SK-N-SH (cell line): ENCODE measurements around the gene UBAP1L. TPM values are rescaled to one million over a fixed set of nuclear protein-coding genes. Genes with fewer than 3 reads are reported as not detected.

Experiments used
- CTCF ChIA-PET: fragments of 300-600, 350-600 bp; formaldehyde crosslinking; extraction: SDS; loops from one replicate; lab custom pipeline; 2021; lab: Yijun Ruan, JAX
- POLR2A ChIA-PET: fragments of 350-600 bp; sonication (Branson Sonifier 250); formaldehyde crosslinking; extraction: SDS; loops from one replicate; lab custom pipeline; 2020; ENCODE audit warnings: antibody characterized with exemption, inconsistent platforms; lab: Yijun Ruan, JAX
- DNase-seq: peaks from one replicate; pipeline ENCODE4 v3.0.0; 2012
- H2AFZ ChIP-seq: fragments of 200-600 bp; sonication (generic); 2 replicates; pipeline ENCODE4 v1.8.1; 2016; ENCODE audit warnings: antibody characterized with exemption, mild to moderate bottlenecking, low read depth
- H3F3A ChIP-seq: fragments of 200-600 bp; sonication (generic); replicated peaks from 2 replicates; pipeline ENCODE3; 2016; ENCODE audit warnings: antibody characterized with exemption, mild to moderate bottlenecking; ENCODE audit not compliant: insufficient read depth
- H3K27ac ChIP-seq, 2 experiments: fragments of 200-500 bp in 1 of 2; fragments of 200-600 bp in 1 of 2; sonication (Bioruptor generic) in 1 of 2; sonication (generic), shearing (Covaris generic) in 1 of 2; 2 replicates each; pipeline versions ENCODE4 v1.5.1 to v1.6.1; 2014 to 2016; ENCODE audit warnings: low read depth in 2 of 2, inconsistent platforms in 1 of 2, low read length in 1 of 2, mild to moderate bottlenecking in 1 of 2, mixed read lengths in 1 of 2
- H3K27me3 ChIP-seq: fragments of 200-600 bp; sonication (generic), shearing (Covaris generic); 2 replicates; pipeline ENCODE4 v1.6.1; 2016; ENCODE audit warnings: mixed run types; ENCODE audit not compliant: insufficient read depth
- H3K36me3 ChIP-seq, 2 experiments: fragments of 200-500 bp in 1 of 2; fragments of 200-600 bp in 1 of 2; sonication (Bioruptor generic) in 1 of 2; sonication (generic) in 1 of 2; replicated peaks in 1 of 2; 2 replicates each; pipeline versions ENCODE3 to v1.5.1; 2014 to 2016; ENCODE audit warnings: low read length in 1 of 2, mild to moderate bottlenecking in 1 of 2; ENCODE audit not compliant: insufficient read depth in 2 of 2, control insufficient read depth in 1 of 2
- H3K4me1 ChIP-seq, 2 experiments: fragments of 200-500 bp in 1 of 2; fragments of 200-600 bp in 1 of 2; sonication (Bioruptor generic) in 1 of 2; sonication (generic), shearing (Covaris generic) in 1 of 2; 2 replicates each; pipeline versions ENCODE4 v1.5.1 to v1.6.1; 2014 to 2016; ENCODE audit warnings: low read depth in 1 of 2, low read length in 1 of 2, mixed run types in 1 of 2; ENCODE audit not compliant: insufficient read depth in 2 of 2, control insufficient read depth in 1 of 2
- H3K4me2 ChIP-seq: fragments of 200-600 bp; sonication (generic), shearing (Covaris generic); 2 replicates; pipeline ENCODE4 v1.6.1; 2017; ENCODE audit warnings: mixed run types
- H3K4me3 ChIP-seq, 2 experiments: fragments of 200-500 bp in 1 of 2; fragments of 200-600 bp in 1 of 2; sonication (Bioruptor generic) in 1 of 2; sonication (generic), shearing (Covaris generic) in 1 of 2; 2 replicates each; pipeline versions ENCODE4 v1.5.1 to v1.8.1; 2014 to 2016; ENCODE audit warnings: low read depth in 2 of 2, inconsistent platforms in 1 of 2, low read length in 1 of 2, mild to moderate bottlenecking in 1 of 2, mixed read lengths in 1 of 2, moderate library complexity in 1 of 2
- H3K79me2 ChIP-seq: fragments of 200-600 bp; sonication (generic); 2 replicates; pipeline ENCODE4 v1.8.1; 2017; ENCODE audit warnings: mild to moderate bottlenecking; ENCODE audit not compliant: insufficient read depth
- H3K9ac ChIP-seq: fragments of 200-600 bp; sonication (generic); 2 replicates; pipeline ENCODE4 v1.6.1; 2017; ENCODE audit warnings: mixed run types
- H3K9me2 ChIP-seq: fragments of 200-600 bp; sonication (generic); 2 replicates; pipeline ENCODE4 v1.6.1; 2017; ENCODE audit warnings: mixed run types
- H3K9me3 ChIP-seq: fragments of 200-600 bp; sonication (generic); 2 replicates; pipeline ENCODE4 v1.6.1; 2017; ENCODE audit warnings: mixed run types, mild to moderate bottlenecking, moderate library complexity
- H4K20me1 ChIP-seq: fragments of 200-600 bp; sonication (generic); 2 replicates; pipeline ENCODE4 v1.6.1; 2017; ENCODE audit warnings: mild to moderate bottlenecking, mixed run types; ENCODE audit not compliant: insufficient read depth
- CHD2 ChIP-seq: fragments of 150-350 bp; IDR thresholded peaks from 2 replicates; pipeline ENCODE4 v1.6.1; 2018; ENCODE audit warnings: low read length; ENCODE audit not compliant: partially characterized antibody
- ELF1 ChIP-seq: IDR thresholded peaks from 2 replicates; pipeline ENCODE4 v1.4.0; 2012
- GABPA ChIP-seq: IDR thresholded peaks from 2 replicates; pipeline ENCODE4 v1.4.0; 2012; ENCODE audit warnings: low read depth, mild to moderate bottlenecking
- GATA2 ChIP-seq: sonication (generic); formaldehyde crosslinking; IDR thresholded peaks from 2 replicates; pipeline ENCODE4 v1.5.0; 2020; ENCODE audit warnings: mild to moderate bottlenecking, missing genetic modification reagents
- MEF2A ChIP-seq: IDR thresholded peaks from 2 replicates; pipeline ENCODE4 v1.4.0; 2012; ENCODE audit warnings: low read depth, borderline replicate concordance
- MXI1 ChIP-seq: IDR thresholded peaks from 2 replicates; pipeline ENCODE4 v1.6.1; 2012; ENCODE audit warnings: mild to moderate bottlenecking, low read depth, low read length, improper control_type of control experiment
- NFIC ChIP-seq: IDR thresholded peaks from 2 replicates; pipeline ENCODE4 v1.4.0; 2012; ENCODE audit warnings: borderline replicate concordance
- NRF1 ChIP-seq: IDR thresholded peaks from 2 replicates; pipeline ENCODE4 v1.6.1; 2012; ENCODE audit warnings: low read depth, mild to moderate bottlenecking, low read length
- POLR2AphosphoS5 ChIP-seq: IDR thresholded peaks from 2 replicates; pipeline ENCODE4 v1.6.1; 2012; ENCODE audit warnings: low read depth, low read length
- RCOR1 ChIP-seq: fragments of 150-350 bp; IDR thresholded peaks from 2 replicates; pipeline ENCODE4 v1.6.1; 2017; ENCODE audit warnings: antibody characterized with exemption, low read length
- SMC3 ChIP-seq: IDR thresholded peaks from 2 replicates; pipeline ENCODE4 v1.6.1; 2012; ENCODE audit warnings: low read depth, low read length, improper control_type of control experiment
- TAF1 ChIP-seq: IDR thresholded peaks from 2 replicates; pipeline ENCODE4 v1.6.1; 2012; ENCODE audit warnings: low read depth, mild to moderate bottlenecking, low read length, moderate library complexity, borderline replicate concordance
- TEAD4 ChIP-seq: IDR thresholded peaks from 2 replicates; pipeline ENCODE4 v1.4.0; 2012; ENCODE audit warnings: mild to moderate bottlenecking, borderline replicate concordance; ENCODE audit not compliant: insufficient read depth
- WGBS: methylation state at CpG from one replicate; pipeline ENCODE4 v1.1.6; 2017; ENCODE audit warnings: low lambda C conversion rate; 5-methylcytosine and 5-hydroxymethylcytosine counted together
- polyA plus RNA-seq, 3 experiments: library from polyadenylated mRNA; depleted of rRNA; stranded (reverse); fragments of >200 nt; gene quantifications; 2 replicates each; pipeline ENCODE4 v1.2.3, GENCODE V29; 2012
- TF ChIP-seq, protein P1 (sequence below): fragments of 150-350 bp; IDR thresholded peaks from 2 replicates; pipeline ENCODE4 v1.6.1; 2017; ENCODE audit warnings: antibody characterized with exemption, low read length, low read depth, borderline replicate concordance
- TF ChIP-seq, protein P2 (sequence below): fragments of 150-350 bp; IDR thresholded peaks from 2 replicates; pipeline ENCODE4 v1.6.1; 2016; ENCODE audit warnings: mild to moderate bottlenecking, low read depth, low read length
- TF ChIP-seq, protein P3 (sequence below): IDR thresholded peaks from 2 replicates; pipeline ENCODE4 v1.4.0; 2012; ENCODE audit warnings: low read depth
- TF ChIP-seq, protein P4 (sequence below): IDR thresholded peaks from 2 replicates; pipeline ENCODE4; 2012

The UBAP1L gene
- polyA plus RNA-seq, 1 of the 3 experiments (the other 2 are of a cell fraction) = 1.8 TPM

DNA sequence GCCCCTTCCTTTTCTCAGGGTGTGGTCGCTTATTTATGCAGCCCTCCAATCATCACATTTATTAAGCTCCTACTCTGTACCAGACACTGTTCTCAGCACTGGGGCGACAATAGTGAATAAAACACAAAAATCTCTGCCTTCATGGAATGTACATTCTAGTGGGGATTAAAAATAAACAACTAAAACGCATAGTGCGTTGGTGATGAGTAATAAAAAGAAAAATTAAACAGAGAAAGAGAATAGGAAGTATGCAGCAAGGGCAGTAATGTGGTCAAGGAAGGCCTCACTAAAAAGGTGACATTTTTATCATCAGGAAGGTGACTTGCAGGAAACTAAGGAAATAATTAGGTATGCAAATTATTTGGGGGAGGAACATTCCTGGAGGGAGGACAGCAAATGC lies 64.7 kb downstream of the UBAP1L start:
- ChIA-PET POLR2A (no interaction called here), CTCF (interaction anchor here (1.0 to 9.3 kb wide), 6 partner anchors 15 to 322 kb away, joined by 3 to 109 read pairs (median 46); partner anchors contain the start of gene RASL12)
- Histone ChIP-seq H4K20me1 (no peaks in the 10 kb centered on the region), H3K27ac (no peak overlapping the region), H3K27me3 (no peaks in the 10 kb centered on the region), H3K4me1 (peaks cover 0 to 12% of the 10 kb centered on the region in 2 experiments; a peak in 1 of 4 replicates), H3K79me2 (no peaks in the 10 kb centered on the region), H3K4me3 (no peak overlapping the region), H3K9ac (no peak overlapping the region), H3K4me2 (no peak overlapping the region), H3K9me2 (no peaks in the 10 kb centered on the region), H2AFZ (no peak overlapping the region), H3K9me3 (no peaks in the 10 kb centered on the region), H3F3A (no peaks in the 10 kb centered on the region), H3K36me3 (no peaks in the 10 kb centered on the region)
- no peak for DNase-seq
- 81% methylated on average over 4 of the region's 4 CpGs for WGBS
- no peak for TF ChIP-seq POLR2AphosphoS5
- TF ChIP-seq ELF1 = no peak
- TF ChIP-seq GABPA = no peak
- no peak for TF ChIP-seq MXI1
- no peak for TF ChIP-seq GATA2 (CRISPR knock-in tag)
- no peak for TF ChIP-seq RCOR1
- TF ChIP-seq, protein P1, sequence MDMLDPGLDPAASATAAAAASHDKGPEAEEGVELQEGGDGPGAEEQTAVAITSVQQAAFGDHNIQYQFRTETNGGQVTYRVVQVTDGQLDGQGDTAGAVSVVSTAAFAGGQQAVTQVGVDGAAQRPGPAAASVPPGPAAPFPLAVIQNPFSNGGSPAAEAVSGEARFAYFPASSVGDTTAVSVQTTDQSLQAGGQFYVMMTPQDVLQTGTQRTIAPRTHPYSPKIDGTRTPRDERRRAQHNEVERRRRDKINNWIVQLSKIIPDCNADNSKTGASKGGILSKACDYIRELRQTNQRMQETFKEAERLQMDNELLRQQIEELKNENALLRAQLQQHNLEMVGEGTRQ = no peak
- TF ChIP-seq, protein P2, sequence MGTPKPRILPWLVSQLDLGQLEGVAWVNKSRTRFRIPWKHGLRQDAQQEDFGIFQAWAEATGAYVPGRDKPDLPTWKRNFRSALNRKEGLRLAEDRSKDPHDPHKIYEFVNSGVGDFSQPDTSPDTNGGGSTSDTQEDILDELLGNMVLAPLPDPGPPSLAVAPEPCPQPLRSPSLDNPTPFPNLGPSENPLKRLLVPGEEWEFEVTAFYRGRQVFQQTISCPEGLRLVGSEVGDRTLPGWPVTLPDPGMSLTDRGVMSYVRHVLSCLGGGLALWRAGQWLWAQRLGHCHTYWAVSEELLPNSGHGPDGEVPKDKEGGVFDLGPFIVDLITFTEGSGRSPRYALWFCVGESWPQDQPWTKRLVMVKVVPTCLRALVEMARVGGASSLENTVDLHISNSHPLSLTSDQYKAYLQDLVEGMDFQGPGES = no peak
- TF ChIP-seq TEAD4 = no peak
- no peak for TF ChIP-seq NRF1
- TF ChIP-seq MEF2A = no peak
- no peak for TF ChIP-seq NFIC
- TF ChIP-seq SMC3 = no peak
- no peak for TF ChIP-seq TAF1
- TF ChIP-seq CHD2 = no peak
- TF ChIP-seq, protein P3, sequence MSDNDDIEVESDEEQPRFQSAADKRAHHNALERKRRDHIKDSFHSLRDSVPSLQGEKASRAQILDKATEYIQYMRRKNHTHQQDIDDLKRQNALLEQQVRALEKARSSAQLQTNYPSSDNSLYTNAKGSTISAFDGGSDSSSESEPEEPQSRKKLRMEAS = no peak
- TF ChIP-seq, protein P4, sequence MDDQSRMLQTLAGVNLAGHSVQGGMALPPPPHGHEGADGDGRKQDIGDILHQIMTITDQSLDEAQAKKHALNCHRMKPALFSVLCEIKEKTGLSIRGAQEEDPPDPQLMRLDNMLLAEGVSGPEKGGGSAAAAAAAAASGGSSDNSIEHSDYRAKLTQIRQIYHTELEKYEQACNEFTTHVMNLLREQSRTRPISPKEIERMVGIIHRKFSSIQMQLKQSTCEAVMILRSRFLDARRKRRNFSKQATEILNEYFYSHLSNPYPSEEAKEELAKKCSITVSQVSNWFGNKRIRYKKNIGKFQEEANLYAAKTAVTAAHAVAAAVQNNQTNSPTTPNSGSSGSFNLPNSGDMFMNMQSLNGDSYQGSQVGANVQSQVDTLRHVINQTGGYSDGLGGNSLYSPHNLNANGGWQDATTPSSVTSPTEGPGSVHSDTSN = no peak
